Thoracic aorta (tissue), 2 donors: ENCODE data around the gene ATP6V0B. TPM values are rescaled to one million over a fixed set of nuclear protein-coding genes. Genes with fewer than 3 reads are reported as not detected.

Experiments used
- ATAC-seq: fragments of 150-250 bp; one replicate; pipeline ENCODE4 v1.8.0; 2017; ENCODE audit warnings: low read depth; ENCODE audit not compliant: insufficient number of reproducible peaks, low FRiP score
- DNase-seq: peaks from one replicate; pipeline ENCODE4 v3.0.0-alpha.2; 2020; ENCODE audit warnings: low spot score
- H3K27ac ChIP-seq, 2 donors: fragments of 200-600 bp; sonication (generic); 1 replicate in 1 of 2; 2 replicates in 1 of 2; pipeline ENCODE4 v1.5.1; 2016; ENCODE audit warnings: mild to moderate bottlenecking in 2 of 2, moderate library complexity in 2 of 2
- H3K27me3 ChIP-seq: fragments of 200-600 bp; sonication (generic); replicated peaks from 2 replicates; pipeline ENCODE4 v1.6.0; 2016; ENCODE audit warnings: mild to moderate bottlenecking; ENCODE audit not compliant: insufficient read depth
- H3K36me3 ChIP-seq: fragments of 200-600 bp; sonication (generic); one replicate; pipeline ENCODE4 v1.5.1; 2016
- H3K4me1 ChIP-seq, 2 donors: fragments of 200-600 bp; sonication (generic); 1 replicate in 1 of 2; 2 replicates in 1 of 2; pipeline versions ENCODE4 v1.5.1 to v1.6.0; 2016; ENCODE audit warnings: low read depth in 2 of 2, mild to moderate bottlenecking in 1 of 2; ENCODE audit not compliant: control insufficient read depth in 1 of 2
- H3K4me3 ChIP-seq: fragments of 200-600 bp; sonication (generic); 2 replicates; pipeline ENCODE4 v1.5.1; 2016; ENCODE audit warnings: mild to moderate bottlenecking
- H3K9me3 ChIP-seq: fragments of 200-600 bp; sonication (generic); 2 replicates; pipeline ENCODE4 v1.5.1; 2016
- total RNA-seq, 2 donors: library from RNA; depleted of rRNA; stranded (reverse); fragments of >200 nt; gene quantifications; one replicate each; pipeline versions ENCODE4 v1.1.0 to v1.2.3, GENCODE V29; 2016
- TF ChIP-seq, protein P1 (sequence below): fragments of 200-600 bp; sonication (generic); IDR thresholded peaks from one replicate; pipeline ENCODE4 v1.5.1; 2019; ENCODE audit warnings: antibody characterized with exemption

Gene ATP6V0B
- total RNA-seq, 2 donors from 2014 or later: 72.3 to 136 TPM

DNA sequence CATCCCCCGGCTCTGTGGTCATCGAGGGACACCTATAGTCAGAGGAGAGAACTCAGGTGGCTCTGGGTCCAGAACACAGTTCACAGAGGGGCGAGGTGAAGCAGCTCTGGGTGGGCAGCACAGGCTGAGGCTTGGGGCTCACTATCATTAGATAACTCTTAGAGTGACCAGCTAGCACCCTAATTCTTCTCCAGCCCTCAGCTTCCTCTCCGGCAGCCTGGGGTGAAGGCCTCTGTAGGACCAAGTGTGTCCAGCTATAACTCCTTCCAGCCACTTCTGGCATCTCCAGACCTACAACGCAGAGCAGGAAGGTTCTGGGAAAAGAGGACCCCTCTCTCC lies 39.8 kb upstream of the ATP6V0B start:
- Histone ChIP-seq H3K4me1 (peaks cover 15 to 20% of the 10 kb centered on the region in 2 donors), H3K9me3 (no peaks in the 10 kb centered on the region), H3K36me3 (no peaks in the 10 kb centered on the region), H3K4me3 (no peak overlapping the region), H3K27ac (no peak overlapping the region), H3K27me3 (no peaks in the 10 kb centered on the region)
- DNase-seq: no peak
- no peak for ATAC-seq
- TF ChIP-seq, protein P1, sequence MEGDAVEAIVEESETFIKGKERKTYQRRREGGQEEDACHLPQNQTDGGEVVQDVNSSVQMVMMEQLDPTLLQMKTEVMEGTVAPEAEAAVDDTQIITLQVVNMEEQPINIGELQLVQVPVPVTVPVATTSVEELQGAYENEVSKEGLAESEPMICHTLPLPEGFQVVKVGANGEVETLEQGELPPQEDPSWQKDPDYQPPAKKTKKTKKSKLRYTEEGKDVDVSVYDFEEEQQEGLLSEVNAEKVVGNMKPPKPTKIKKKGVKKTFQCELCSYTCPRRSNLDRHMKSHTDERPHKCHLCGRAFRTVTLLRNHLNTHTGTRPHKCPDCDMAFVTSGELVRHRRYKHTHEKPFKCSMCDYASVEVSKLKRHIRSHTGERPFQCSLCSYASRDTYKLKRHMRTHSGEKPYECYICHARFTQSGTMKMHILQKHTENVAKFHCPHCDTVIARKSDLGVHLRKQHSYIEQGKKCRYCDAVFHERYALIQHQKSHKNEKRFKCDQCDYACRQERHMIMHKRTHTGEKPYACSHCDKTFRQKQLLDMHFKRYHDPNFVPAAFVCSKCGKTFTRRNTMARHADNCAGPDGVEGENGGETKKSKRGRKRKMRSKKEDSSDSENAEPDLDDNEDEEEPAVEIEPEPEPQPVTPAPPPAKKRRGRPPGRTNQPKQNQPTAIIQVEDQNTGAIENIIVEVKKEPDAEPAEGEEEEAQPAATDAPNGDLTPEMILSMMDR: no peak

DNA sequence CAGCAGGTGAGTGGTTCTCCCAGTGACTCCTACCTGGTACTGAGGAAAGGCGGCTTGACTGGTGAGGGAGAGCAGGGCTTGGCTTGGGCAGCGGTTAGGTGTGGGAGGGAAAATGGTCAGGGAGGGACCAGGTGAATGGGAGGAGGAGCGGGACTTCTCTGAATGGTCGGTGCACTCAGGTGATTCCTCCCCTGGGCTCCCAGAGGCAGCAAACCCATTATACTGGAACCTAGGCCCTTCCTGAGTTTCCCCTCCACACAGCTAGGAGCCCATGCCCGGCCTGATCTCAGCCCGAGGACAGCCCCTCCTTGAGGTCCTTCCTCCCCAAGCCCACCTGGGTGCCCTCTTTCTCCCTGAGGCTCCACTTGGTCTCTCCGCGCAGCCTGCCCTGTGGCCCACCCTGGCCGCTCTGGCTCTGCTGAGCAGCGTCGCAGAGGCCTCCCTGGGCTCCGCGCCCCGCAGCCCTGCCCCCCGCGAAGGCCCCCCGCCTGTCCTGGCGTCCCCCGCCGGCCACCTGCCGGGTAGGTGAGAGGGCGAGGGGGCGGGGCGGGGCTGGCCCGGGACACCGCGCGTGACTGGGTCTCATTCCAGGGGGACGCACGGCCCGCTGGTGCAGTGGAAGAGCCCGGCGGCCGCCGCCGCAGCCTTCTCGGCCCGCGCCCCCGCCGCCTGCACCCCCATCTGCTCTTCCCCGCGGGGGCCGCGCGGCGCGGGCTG lies 38.9 kb upstream of the ATP6V0B start:
- no peak for ATAC-seq
- DNase-seq: no peak
- TF ChIP-seq, protein P1: no peak
- no peaks in the 10 kb centered on the region for H3K36me3 ChIP-seq
- H3K4me1 ChIP-seq: peaks cover 15 to 20% of the 10 kb centered on the region in 2 donors
- no peaks in the 10 kb centered on the region for H3K9me3 ChIP-seq
- peak overlapping the region; percentile 69 for H3K4me3 ChIP-seq
- no peak overlapping the region for H3K27ac ChIP-seq
- no peaks in the 10 kb centered on the region for H3K27me3 ChIP-seq

DNA sequence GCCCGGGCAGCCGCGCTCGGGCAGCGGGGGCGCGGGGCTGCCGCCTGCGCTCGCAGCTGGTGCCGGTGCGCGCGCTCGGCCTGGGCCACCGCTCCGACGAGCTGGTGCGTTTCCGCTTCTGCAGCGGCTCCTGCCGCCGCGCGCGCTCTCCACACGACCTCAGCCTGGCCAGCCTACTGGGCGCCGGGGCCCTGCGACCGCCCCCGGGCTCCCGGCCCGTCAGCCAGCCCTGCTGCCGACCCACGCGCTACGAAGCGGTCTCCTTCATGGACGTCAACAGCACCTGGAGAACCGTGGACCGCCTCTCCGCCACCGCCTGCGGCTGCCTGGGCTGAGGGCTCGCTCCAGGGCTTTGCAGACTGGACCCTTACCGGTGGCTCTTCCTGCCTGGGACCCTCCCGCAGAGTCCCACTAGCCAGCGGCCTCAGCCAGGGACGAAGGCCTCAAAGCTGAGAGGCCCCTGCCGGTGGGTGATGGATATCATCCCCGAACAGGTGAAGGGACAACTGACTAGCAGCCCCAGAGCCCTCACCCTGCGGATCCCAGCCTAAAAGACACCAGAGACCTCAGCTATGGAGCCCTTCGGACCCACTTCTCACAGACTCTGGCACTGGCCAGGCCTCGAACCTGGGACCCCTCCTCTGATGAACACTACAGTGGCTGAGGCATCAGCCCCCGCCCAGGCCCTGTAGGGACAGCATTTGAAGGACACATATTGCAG lies 38.2 kb upstream of the ATP6V0B start:
- H3K4me3 ChIP-seq: peak overlapping the region; percentile 55
- TF ChIP-seq, protein P1: no peak
- H3K36me3 ChIP-seq: no peaks in the 10 kb centered on the region
- peaks cover 15 to 20% of the 10 kb centered on the region in 2 donors for H3K4me1 ChIP-seq
- no peaks in the 10 kb centered on the region for H3K9me3 ChIP-seq
- no peaks in the 10 kb centered on the region for H3K27me3 ChIP-seq
- no peak for DNase-seq
- no peak overlapping the region for H3K27ac ChIP-seq
- no peak for ATAC-seq

DNA sequence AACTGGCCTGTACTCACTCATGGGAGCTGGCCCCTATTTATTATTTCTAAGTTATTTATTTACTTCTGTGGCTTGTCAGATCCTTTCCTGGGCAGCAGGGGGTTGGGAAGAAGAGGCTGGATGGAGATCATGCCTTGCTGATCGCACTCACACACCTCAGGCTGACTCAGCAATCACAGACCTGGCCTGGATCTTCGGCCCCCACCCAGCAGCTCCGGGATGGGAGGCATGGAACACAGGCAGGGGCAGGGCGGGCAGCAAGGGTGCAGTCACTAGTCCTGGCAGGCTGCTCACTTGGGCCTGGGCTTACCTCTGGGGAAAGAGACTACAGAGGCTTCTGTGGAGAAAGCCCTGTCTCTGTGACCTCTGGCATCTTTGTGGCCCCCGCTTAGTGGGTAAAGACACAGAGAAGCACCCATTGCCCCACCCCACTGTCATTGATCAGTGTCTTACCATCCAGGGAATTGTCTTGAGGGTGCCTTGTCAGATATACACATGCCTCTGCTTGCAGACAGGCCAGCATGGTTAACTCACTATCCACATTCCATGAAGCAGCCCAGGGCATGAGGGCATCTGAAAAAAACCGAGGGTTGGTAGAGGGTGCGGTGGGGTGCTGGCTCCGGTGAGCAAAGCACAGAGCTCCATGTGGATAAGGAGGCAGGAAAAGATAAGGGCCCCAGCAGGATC lies 37.4 kb upstream of the ATP6V0B start:
- H3K4me3 ChIP-seq: no peak overlapping the region
- H3K4me1 ChIP-seq: peaks cover 15 to 20% of the 10 kb centered on the region in 2 donors
- ATAC-seq (no peak), DNase-seq (no peak)
- no peaks in the 10 kb centered on the region for H3K27me3 ChIP-seq
- TF ChIP-seq, protein P1: no peak
- H3K36me3 ChIP-seq: no peaks in the 10 kb centered on the region
- H3K9me3 ChIP-seq: no peaks in the 10 kb centered on the region
- no peak overlapping the region for H3K27ac ChIP-seq

DNA sequence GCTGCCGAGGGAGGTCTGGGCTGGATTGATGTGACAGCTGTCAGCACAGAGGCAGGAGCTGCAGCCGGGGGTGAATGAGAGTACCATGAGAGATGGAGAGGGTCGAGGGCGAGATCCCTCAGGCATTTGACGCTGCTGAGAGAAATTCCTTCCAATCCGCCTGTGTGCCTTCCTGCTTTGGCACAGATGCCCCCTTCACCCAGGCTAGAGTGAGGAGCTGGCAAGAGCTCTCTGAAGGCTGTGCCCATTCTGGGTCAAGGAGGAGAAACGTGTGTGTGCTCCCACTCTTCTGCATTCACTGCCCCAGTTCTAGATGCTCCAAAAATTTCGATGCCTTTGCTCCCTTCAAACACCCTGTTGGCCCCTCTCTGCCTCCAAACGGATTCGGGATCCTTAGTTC lies 36.4 kb upstream of the ATP6V0B start:
- TF ChIP-seq, protein P1: no peak
- DNase-seq: no peak
- Histone ChIP-seq H3K4me3 (no peak overlapping the region), H3K27ac (no peak overlapping the region), H3K9me3 (no peaks in the 10 kb centered on the region), H3K27me3 (no peaks in the 10 kb centered on the region), H3K4me1 (peaks cover 9 to 13% of the 10 kb centered on the region in 2 donors), H3K36me3 (no peaks in the 10 kb centered on the region)
- ATAC-seq: no peak
